HL-60 (cell line): Measurements from ENCODE around the gene DCT.

Experiments used
- DNase-seq, 2 experiments: peaks; one replicate each; pipeline ENCODE4 v3.0.0-alpha.2; 2010 to 2020; ENCODE audit warnings: low read depth in 1 of 2, low spot score in 1 of 2
- H3K27ac ChIP-seq: fragments of 250-450 bp; sonication (Bioruptor Pico); replicated peaks from 2 replicates; pipeline ENCODE4 v1.5.1; 2020; ENCODE audit warnings: mild to moderate bottlenecking, moderate library complexity
- H3K27me3 ChIP-seq: fragments of 250-450 bp; sonication (Bioruptor Pico); 2 replicates; pipeline ENCODE4 v1.5.1; 2021; ENCODE audit warnings: mild to moderate bottlenecking, moderate library complexity; ENCODE audit not compliant: insufficient read depth, poor library complexity, severe bottlenecking
- H3K4me3 ChIP-seq: replicated peaks from 2 replicates; pipeline ENCODE4 v1.5.1; 2011; ENCODE audit warnings: mild to moderate bottlenecking, control low read depth, low read length; ENCODE audit not compliant: insufficient read depth
- GABPA ChIP-seq: IDR thresholded peaks from 2 replicates; pipeline ENCODE4 v1.6.1; 2012; ENCODE audit warnings: low read depth
- POLR2AphosphoS5 ChIP-seq: IDR thresholded peaks from 2 replicates; pipeline ENCODE4 v1.6.1; 2012; ENCODE audit warnings: low read depth
- SPI1 ChIP-seq: IDR thresholded peaks from 2 replicates; pipeline ENCODE4 v1.6.1; 2012; ENCODE audit warnings: low read depth, mild to moderate bottlenecking, borderline replicate concordance
- TF ChIP-seq, protein P1 (sequence below): IDR thresholded peaks from one replicate; pipeline ENCODE4 v1.5.1; 2011; ENCODE audit warnings: low read length, control low read depth, inconsistent platforms; ENCODE audit not compliant: insufficient read depth
- TF ChIP-seq, protein P2 (sequence below): IDR thresholded peaks from 2 replicates; pipeline ENCODE4 v1.6.1; 2012; ENCODE audit warnings: low read depth; ENCODE audit not compliant: insufficient replicate concordance

The DCT gene

DNA sequence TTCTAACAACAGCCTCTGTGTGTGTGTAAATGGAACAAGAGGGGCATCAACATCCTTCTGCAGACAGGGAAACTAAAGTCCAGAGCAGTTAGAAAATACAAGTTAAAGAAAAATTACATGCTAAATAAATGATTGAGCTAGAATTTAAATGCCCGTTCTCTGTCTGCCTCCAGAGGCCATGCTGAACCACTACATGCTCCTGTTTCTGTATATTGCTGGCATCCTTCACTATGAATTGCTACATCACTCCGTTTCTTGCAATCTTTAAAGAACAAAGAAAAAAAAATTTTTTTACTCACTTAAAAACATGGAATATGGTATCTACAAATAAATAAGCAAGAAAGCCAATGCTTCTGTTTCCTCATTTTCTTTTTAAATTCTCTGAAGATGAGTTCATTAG, 47.9 kb downstream of the DCT start:
- TF ChIP-seq, protein P1, sequence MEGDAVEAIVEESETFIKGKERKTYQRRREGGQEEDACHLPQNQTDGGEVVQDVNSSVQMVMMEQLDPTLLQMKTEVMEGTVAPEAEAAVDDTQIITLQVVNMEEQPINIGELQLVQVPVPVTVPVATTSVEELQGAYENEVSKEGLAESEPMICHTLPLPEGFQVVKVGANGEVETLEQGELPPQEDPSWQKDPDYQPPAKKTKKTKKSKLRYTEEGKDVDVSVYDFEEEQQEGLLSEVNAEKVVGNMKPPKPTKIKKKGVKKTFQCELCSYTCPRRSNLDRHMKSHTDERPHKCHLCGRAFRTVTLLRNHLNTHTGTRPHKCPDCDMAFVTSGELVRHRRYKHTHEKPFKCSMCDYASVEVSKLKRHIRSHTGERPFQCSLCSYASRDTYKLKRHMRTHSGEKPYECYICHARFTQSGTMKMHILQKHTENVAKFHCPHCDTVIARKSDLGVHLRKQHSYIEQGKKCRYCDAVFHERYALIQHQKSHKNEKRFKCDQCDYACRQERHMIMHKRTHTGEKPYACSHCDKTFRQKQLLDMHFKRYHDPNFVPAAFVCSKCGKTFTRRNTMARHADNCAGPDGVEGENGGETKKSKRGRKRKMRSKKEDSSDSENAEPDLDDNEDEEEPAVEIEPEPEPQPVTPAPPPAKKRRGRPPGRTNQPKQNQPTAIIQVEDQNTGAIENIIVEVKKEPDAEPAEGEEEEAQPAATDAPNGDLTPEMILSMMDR: no peak
- TF ChIP-seq GABPA (no peak), POLR2AphosphoS5 (no peak), SPI1 (no peak)
- TF ChIP-seq, protein P2, sequence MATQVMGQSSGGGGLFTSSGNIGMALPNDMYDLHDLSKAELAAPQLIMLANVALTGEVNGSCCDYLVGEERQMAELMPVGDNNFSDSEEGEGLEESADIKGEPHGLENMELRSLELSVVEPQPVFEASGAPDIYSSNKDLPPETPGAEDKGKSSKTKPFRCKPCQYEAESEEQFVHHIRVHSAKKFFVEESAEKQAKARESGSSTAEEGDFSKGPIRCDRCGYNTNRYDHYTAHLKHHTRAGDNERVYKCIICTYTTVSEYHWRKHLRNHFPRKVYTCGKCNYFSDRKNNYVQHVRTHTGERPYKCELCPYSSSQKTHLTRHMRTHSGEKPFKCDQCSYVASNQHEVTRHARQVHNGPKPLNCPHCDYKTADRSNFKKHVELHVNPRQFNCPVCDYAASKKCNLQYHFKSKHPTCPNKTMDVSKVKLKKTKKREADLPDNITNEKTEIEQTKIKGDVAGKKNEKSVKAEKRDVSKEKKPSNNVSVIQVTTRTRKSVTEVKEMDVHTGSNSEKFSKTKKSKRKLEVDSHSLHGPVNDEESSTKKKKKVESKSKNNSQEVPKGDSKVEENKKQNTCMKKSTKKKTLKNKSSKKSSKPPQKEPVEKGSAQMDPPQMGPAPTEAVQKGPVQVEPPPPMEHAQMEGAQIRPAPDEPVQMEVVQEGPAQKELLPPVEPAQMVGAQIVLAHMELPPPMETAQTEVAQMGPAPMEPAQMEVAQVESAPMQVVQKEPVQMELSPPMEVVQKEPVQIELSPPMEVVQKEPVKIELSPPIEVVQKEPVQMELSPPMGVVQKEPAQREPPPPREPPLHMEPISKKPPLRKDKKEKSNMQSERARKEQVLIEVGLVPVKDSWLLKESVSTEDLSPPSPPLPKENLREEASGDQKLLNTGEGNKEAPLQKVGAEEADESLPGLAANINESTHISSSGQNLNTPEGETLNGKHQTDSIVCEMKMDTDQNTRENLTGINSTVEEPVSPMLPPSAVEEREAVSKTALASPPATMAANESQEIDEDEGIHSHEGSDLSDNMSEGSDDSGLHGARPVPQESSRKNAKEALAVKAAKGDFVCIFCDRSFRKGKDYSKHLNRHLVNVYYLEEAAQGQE: no peak
- no peak overlapping the region for H3K27ac ChIP-seq
- H3K4me3 ChIP-seq: no peak overlapping the region
- H3K27me3 ChIP-seq: peaks cover 4% of the 10 kb centered on the region
- DNase-seq: no peak

DNA sequence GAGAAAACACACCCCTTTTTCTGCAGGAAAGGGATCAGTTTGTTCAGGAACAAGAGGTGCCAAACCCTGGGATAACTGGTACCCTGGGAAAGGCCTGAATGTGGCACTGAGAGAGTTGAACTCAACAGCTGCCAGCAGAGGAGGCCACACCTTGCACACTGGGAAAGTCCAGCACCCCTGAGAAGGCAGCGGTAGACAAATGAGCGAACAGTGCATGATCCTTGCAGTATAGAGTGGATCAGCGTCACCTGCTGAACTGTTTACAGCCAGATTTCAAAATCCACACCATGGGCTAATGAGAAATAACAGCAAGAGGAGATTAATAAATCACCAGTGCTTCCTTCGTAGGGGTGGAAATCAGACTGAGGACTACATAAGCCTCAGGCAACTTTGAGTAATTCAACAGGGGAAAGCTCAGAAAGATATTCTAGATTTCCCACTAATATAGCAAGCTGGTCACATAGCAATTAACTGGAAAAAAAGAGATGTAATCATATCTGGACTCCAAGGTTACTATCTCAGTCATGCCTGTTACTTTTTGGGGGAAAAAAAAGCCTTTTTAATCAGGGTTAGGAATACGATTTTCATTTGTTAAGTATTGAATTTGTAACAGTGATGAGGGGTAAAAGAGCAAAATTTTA, 52.0 kb downstream of the DCT start:
- Histone ChIP-seq H3K27ac (no peak overlapping the region), H3K27me3 (peaks cover 6% of the 10 kb centered on the region), H3K4me3 (no peak overlapping the region)
- DNase-seq: no peak
- TF ChIP-seq POLR2AphosphoS5: no peak
- TF ChIP-seq, protein P1: no peak
- no peak for TF ChIP-seq SPI1
- TF ChIP-seq GABPA: no peak

DNA sequence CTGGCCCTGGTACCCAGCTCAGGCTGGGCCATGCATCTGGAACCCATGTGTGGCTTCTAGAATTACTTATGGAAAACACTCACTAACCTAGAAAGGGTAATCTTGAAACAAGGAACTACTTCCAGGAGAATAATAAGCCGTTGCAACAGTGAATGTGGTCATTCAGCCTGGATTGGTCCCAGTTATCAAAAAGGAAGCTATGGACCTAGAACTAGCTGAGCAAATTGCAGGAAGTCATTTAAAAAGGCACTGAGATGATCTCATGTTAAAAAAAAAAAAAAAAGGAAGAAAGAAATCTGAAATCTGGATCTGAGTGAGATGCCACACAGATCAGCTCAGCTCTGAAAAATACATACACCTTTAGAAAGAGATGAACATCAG, 59.6 kb downstream of the DCT start:
- H3K27ac ChIP-seq: no peak overlapping the region
- TF ChIP-seq SPI1 (no peak), GABPA (no peak), POLR2AphosphoS5 (no peak)
- TF ChIP-seq, protein P2: no peak
- TF ChIP-seq, protein P1: no peak
- no peak for DNase-seq

More for the DNA sequence above, 59.6 kb downstream of the DCT start:
- H3K4me3 ChIP-seq: no peak overlapping the region
- H3K27me3 ChIP-seq: peaks cover 2% of the 10 kb centered on the region
